ENCODE results near the gene MLH1. TPM values are rescaled to one million over a fixed set of nuclear protein-coding genes. Genes with fewer than 3 reads are reported as not detected.
"Not testable (repeated sequence)": the region's sequence is repeated elsewhere in the genome, so short reads cannot be mapped to it uniquely, and the experiment has no call there.

The MLH1 gene
- total RNA-seq, 1 donor from 2014 or later, result 50.2 TPM

DNA sequence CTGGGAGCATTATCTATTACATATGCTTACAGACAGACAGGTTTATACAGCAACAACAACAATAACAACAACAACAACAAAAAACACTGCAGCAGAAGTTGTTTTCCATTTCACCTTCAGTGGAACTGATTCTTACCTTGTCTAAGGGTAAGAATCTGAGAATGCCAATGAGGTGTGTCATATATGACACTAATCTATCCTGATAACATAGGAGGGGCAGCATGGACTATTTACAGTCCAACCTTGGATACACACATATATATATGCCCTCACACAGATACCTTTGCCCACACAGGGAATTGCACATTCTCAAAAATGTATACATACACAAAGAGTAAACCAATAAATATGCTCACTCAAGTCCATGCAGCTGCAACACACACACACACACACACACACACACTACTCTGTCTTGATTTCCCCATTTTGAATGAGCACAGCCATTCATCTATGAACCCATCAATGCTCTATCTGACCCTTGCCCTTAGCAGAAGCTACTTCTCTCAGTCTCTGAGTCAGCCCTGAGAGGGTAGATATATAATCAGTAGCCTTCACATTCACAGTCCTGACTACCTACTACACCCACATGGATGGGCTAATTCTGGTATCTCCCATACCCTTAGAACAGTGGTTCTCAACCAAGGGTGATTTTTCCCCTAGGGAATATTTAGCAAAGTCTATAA, 38.7 kb upstream of the MLH1 start:
- no peak for DNase-seq (ENCODE audit: low read depth)
- TF ChIP-seq, protein P1, sequence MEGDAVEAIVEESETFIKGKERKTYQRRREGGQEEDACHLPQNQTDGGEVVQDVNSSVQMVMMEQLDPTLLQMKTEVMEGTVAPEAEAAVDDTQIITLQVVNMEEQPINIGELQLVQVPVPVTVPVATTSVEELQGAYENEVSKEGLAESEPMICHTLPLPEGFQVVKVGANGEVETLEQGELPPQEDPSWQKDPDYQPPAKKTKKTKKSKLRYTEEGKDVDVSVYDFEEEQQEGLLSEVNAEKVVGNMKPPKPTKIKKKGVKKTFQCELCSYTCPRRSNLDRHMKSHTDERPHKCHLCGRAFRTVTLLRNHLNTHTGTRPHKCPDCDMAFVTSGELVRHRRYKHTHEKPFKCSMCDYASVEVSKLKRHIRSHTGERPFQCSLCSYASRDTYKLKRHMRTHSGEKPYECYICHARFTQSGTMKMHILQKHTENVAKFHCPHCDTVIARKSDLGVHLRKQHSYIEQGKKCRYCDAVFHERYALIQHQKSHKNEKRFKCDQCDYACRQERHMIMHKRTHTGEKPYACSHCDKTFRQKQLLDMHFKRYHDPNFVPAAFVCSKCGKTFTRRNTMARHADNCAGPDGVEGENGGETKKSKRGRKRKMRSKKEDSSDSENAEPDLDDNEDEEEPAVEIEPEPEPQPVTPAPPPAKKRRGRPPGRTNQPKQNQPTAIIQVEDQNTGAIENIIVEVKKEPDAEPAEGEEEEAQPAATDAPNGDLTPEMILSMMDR (conservative IDR thresholded peaks at IDR 0.05; ENCODE audit: low read depth, low read length), result no peak
- H3K4me3 ChIP-seq (ENCODE audit: low read depth, low read length), result no peak overlapping the region

DNA sequence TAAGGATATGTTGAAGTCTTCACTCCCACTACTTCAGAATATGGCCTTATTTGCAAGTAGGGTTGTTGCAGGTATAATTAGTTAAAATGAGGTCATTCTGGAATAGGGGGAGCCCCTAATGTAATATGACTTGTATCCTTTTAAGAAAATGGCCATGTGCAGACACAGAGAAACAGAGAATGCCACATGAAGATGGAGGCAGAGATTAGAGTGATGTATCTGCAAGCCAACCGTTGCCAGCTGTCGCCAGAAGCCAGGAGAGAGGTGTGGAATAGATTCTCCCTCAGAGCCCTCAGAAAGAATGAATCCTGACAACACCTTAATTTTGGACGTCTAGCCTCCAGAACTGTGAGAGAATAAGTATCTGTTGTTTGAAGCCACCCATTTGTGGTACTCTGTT, 37.2 kb upstream of the MLH1 start:
- no peak overlapping the region for H3K4me3 ChIP-seq (ENCODE audit: low read depth, low read length)
- DNase-seq (ENCODE audit: low read depth), result no peak
- TF ChIP-seq, protein P1 (conservative IDR thresholded peaks at IDR 0.05; ENCODE audit: low read depth, low read length), result no peak

- no peak overlapping the region for H3K4me3 ChIP-seq (ENCODE audit: low read depth, low read length)
- TF ChIP-seq, protein P1 (conservative IDR thresholded peaks at IDR 0.05; ENCODE audit: low read depth, low read length), result no peak
- DNase-seq (ENCODE audit: low read depth), result no peak
These were observed 36.3 kb upstream of the MLH1 start for GRCh38 chr3:36957063-36957462.

- DNase-seq (ENCODE audit: low read depth), result peak; percentile 82
- TF ChIP-seq, protein P1 (conservative IDR thresholded peaks at IDR 0.05; ENCODE audit: low read depth, low read length), result no peak
- H3K4me3 ChIP-seq (ENCODE audit: low read depth, low read length), result no peak overlapping the region
These were observed 35.2 kb upstream of the MLH1 start for GRCh38 chr3:36957862-36958686.

GRCh38 chr3:36959821-36960220, 33.5 kb upstream of the MLH1 start:
- DNase-seq (ENCODE audit: low read depth), result peak; percentile 36
- TF ChIP-seq, protein P1 (conservative IDR thresholded peaks at IDR 0.05; ENCODE audit: low read depth, low read length), result no peak
- no peak overlapping the region for H3K4me3 ChIP-seq (ENCODE audit: low read depth, low read length)

DNA sequence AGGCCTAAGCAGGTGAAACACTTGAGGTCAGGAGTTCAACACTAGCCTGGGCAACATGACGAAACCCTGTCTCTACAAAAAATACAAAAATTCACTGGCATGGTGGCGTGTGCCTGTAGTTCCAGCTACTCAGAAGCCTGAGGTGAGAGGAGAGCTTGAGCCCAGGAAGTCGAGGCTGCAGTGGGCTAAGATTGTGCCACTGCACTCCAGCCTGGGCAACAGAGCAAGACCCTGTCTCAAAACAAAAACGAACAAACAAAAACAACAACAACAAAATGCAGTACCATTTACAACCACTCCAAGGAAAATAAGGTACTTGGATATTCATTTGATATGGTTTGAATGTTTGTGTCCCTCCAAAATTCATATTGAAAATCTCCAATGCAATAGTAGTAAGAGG, 32.8 kb upstream of the MLH1 start:
- DNase-seq (ENCODE audit: low read depth), result no peak
- H3K4me3 ChIP-seq (ENCODE audit: low read depth, low read length), result no peak overlapping the region

DNA sequence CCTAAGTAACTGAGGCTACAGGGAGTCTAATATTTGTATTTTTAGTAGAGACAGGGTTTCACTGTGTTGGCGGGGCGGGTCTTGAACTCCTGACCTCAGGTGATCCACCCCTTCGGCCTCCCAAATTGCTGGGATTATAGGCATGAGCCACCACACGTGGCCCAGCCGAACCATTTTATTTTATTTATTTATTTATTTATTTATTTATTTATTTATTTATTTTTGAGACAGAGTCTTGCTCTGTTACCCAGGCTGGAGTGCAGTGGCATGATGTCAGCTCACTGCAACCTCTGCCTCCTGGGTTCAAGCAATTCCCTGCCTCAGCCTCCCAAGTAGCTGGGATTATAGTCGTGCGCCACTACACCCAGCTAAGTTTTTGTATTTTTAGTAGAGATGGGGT, 30.3 kb upstream of the MLH1 start:
- DNase-seq (ENCODE audit: low read depth); H3K4me3 ChIP-seq (ENCODE audit: low read depth, low read length): not testable (repeated sequence)

More for the DNA sequence above, 32.8 kb upstream of the MLH1 start:
- TF ChIP-seq, protein P1 (conservative IDR thresholded peaks at IDR 0.05; ENCODE audit: low read depth, low read length), result no peak
